Fibroblast of lung (primary cell): ENCODE results near the gene UBXN6.

Experiments
- EZH2 ChIP-seq: IDR thresholded peaks from 2 replicates; pipeline ENCODE4 v1.5.1; 2012; ENCODE audit warnings: low read length, control low read depth, mild to moderate bottlenecking; ENCODE audit errors: missing control alignments
- TF ChIP-seq, protein P1 (sequence below), 2 donors: IDR thresholded peaks in 1 of 2; conservative IDR thresholded peaks in 1 of 2; 1 replicate in 1 of 2; 2 replicates in 1 of 2; pipeline ENCODE4 v1.5.1; 2011 to 2012; ENCODE audit warnings: low read length in 2 of 2, control low read depth in 1 of 2, inconsistent platforms in 1 of 2, low read depth in 1 of 2, mild to moderate bottlenecking in 1 of 2

- TF ChIP-seq, protein P1, sequence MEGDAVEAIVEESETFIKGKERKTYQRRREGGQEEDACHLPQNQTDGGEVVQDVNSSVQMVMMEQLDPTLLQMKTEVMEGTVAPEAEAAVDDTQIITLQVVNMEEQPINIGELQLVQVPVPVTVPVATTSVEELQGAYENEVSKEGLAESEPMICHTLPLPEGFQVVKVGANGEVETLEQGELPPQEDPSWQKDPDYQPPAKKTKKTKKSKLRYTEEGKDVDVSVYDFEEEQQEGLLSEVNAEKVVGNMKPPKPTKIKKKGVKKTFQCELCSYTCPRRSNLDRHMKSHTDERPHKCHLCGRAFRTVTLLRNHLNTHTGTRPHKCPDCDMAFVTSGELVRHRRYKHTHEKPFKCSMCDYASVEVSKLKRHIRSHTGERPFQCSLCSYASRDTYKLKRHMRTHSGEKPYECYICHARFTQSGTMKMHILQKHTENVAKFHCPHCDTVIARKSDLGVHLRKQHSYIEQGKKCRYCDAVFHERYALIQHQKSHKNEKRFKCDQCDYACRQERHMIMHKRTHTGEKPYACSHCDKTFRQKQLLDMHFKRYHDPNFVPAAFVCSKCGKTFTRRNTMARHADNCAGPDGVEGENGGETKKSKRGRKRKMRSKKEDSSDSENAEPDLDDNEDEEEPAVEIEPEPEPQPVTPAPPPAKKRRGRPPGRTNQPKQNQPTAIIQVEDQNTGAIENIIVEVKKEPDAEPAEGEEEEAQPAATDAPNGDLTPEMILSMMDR (conservative IDR thresholded peaks at IDR 0.05 in 1 of 2, IDR thresholded peaks at IDR 0.05 in 1 of 2; ENCODE audit: low read depth in 1 of 2, low read length in 2 of 2) = no peak
- no peak for TF ChIP-seq EZH2
Observed at GRCh38 chr19:4491446-4491845, 33.9 kb upstream of the UBXN6 start.
